OCI-LY3 (cell line): ENCODE measurements around the gene RFX3.

Source experiments
- CTCF ChIP-seq: fragments of 200-600, 300-600 bp; sonication (generic); IDR thresholded peaks from 2 replicates; pipeline ENCODE4 v1.5.1; 2014; ENCODE audit warnings: antibody characterized with exemption, low read length, low read depth
- EZH2phosphoT487 ChIP-seq: fragments of 200-600 bp; shearing (Covaris generic); IDR thresholded peaks from 2 replicates; pipeline ENCODE4 v1.6.1; 2018; ENCODE audit warnings: antibody characterized with exemption, mixed run types, low read depth

GRCh38 chr9:3205421-3206095 lies 320.2 kb downstream of the RFX3 start:
- no peak for TF ChIP-seq CTCF
- TF ChIP-seq EZH2phosphoT487 = no peak
